ENCODE results near the gene SCN3A.

DNA sequence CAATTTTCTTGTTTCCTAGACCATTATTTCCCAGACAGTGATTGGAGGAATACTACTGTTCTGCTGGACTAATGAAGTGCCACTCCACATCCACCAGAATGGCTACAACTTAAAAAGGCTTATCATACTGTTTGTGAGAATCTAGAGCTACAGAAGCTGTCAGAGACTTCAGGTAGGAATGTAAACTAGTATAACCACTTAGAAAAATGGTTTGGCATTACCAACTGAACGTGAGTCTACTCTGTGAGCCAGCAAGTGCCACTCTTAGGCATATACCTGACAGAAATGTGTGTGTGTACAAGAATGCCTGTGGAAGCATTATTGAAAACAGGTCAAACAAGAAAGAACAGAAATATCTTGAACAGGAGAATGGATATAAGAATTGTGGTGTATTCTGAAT is 4.2 kb upstream of the SCN3A start:
- TF ChIP-seq POLR2AphosphoS5 (IDR thresholded peaks at IDR 0.05; ENCODE audit: low read depth, low read length) (no peak), SIN3A (IDR thresholded peaks at IDR 0.05; ENCODE audit: borderline replicate concordance, insufficient read depth, low read length) (no peak)
- TF ChIP-seq, protein P1, sequence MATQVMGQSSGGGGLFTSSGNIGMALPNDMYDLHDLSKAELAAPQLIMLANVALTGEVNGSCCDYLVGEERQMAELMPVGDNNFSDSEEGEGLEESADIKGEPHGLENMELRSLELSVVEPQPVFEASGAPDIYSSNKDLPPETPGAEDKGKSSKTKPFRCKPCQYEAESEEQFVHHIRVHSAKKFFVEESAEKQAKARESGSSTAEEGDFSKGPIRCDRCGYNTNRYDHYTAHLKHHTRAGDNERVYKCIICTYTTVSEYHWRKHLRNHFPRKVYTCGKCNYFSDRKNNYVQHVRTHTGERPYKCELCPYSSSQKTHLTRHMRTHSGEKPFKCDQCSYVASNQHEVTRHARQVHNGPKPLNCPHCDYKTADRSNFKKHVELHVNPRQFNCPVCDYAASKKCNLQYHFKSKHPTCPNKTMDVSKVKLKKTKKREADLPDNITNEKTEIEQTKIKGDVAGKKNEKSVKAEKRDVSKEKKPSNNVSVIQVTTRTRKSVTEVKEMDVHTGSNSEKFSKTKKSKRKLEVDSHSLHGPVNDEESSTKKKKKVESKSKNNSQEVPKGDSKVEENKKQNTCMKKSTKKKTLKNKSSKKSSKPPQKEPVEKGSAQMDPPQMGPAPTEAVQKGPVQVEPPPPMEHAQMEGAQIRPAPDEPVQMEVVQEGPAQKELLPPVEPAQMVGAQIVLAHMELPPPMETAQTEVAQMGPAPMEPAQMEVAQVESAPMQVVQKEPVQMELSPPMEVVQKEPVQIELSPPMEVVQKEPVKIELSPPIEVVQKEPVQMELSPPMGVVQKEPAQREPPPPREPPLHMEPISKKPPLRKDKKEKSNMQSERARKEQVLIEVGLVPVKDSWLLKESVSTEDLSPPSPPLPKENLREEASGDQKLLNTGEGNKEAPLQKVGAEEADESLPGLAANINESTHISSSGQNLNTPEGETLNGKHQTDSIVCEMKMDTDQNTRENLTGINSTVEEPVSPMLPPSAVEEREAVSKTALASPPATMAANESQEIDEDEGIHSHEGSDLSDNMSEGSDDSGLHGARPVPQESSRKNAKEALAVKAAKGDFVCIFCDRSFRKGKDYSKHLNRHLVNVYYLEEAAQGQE (IDR thresholded peaks at IDR 0.05; ENCODE audit: insufficient read depth in 1 of 2, low read depth in 2 of 2, low read length in 2 of 2) = no peak

Measured in PFSK-1 (cell line).